HCT116 (cell line): ENCODE measurements around the gene SCG3. TPM values are rescaled to one million over a fixed set of nuclear protein-coding genes. Genes with fewer than 3 reads are reported as not detected.

Experiments used
- ATAC-seq: fragments of 200-7000 bp; cut with Tn5 transposase; 2 replicates; pipeline ENCODE4 v1.9.1; 2020; ENCODE audit warnings: mild to moderate bottlenecking, moderate library complexity
- BruUV-seq: library from RNA; stranded (reverse); fragments of 400-500 nt; replicated peaks from 2 replicates; lab custom pipeline; 2021; lab: Mats Ljungman, UMichigan
- CTCF ChIA-PET: fragments of 300-600 bp; sonication (Branson Sonifier 250); formaldehyde crosslinking; loops from one replicate; lab custom pipeline; 2021; ENCODE audit warnings: antibody characterized with exemption; lab: Charles Lee
- POLR2A ChIA-PET: fragments of 300-600, 350-600 bp; sonication (Branson Sonifier 250); formaldehyde crosslinking; loops from one replicate; lab custom pipeline; 2021; ENCODE audit warnings: antibody characterized with exemption; lab: Charles Lee
- RAD21 ChIA-PET, 2 experiments: fragments of 300-600 bp; sonication (Branson Sonifier 250); formaldehyde crosslinking; loops; one replicate each; lab custom pipeline; 2023; ENCODE audit warnings: low total read pairs in 2 of 2; ENCODE audit not compliant: uncharacterized antibody in 2 of 2, unreplicated experiment in 2 of 2, low non-redundant PET in 1 of 2; lab: Charles Lee
- DNase-seq: peaks from one replicate; pipeline ENCODE4 v3.0.0-alpha.2; 2010; ENCODE audit warnings: low read depth, low spot score
- H2AFZ ChIP-seq: fragments of 200-600 bp; shearing (Covaris generic), sonication (generic); 2 replicates; pipeline ENCODE4 v1.6.1; 2017; ENCODE audit warnings: low read depth, mixed run types, mixed read lengths, antibody characterized with exemption, low read length; ENCODE audit not compliant: poor library complexity, severe bottlenecking
- H3K27ac ChIP-seq: 2 replicates; pipeline ENCODE4 v1.5.1; 2012; ENCODE audit warnings: low read depth, low read length
- H3K27me3 ChIP-seq: fragments of 200-600 bp; sonication (generic); 2 replicates; pipeline ENCODE4 v1.6.1; 2016; ENCODE audit warnings: mixed run types, low read length, mixed read lengths; ENCODE audit not compliant: insufficient read depth
- H3K36me3 ChIP-seq, 2 experiments: fragments of 200-500 bp in 1 of 2; fragments of 200-600 bp in 1 of 2; sonication (Bioruptor generic) in 1 of 2; sonication (generic) in 1 of 2; 2 replicates each; pipeline versions ENCODE4 v1.5.1 to v1.6.1; 2014 to 2016; ENCODE audit warnings: low read length in 2 of 2, inconsistent platforms in 1 of 2, mixed read lengths in 1 of 2, mixed run types in 1 of 2; ENCODE audit not compliant: insufficient read depth in 2 of 2, control insufficient read depth in 1 of 2
- H3K4me1 ChIP-seq, 2 experiments: fragments of 200-600 bp in 1 of 2; sonication (generic) in 1 of 2; 2 replicates each; pipeline versions ENCODE4 v1.5.1 to v1.6.1; 2012 to 2017; ENCODE audit warnings: low read length in 2 of 2, inconsistent platforms in 1 of 2, mild to moderate bottlenecking in 1 of 2, mixed read lengths in 1 of 2, mixed run types in 1 of 2, moderate library complexity in 1 of 2; ENCODE audit not compliant: insufficient read depth in 2 of 2, control insufficient read depth in 1 of 2
- H3K4me2 ChIP-seq: fragments of 200-600 bp; sonication (generic); 2 replicates; pipeline ENCODE4 v1.6.1; 2017; ENCODE audit warnings: mixed run types, low read length, mixed read lengths
- H3K4me3 ChIP-seq, 2 experiments: fragments of 200-600 bp in 1 of 2; sonication (generic) in 1 of 2; replicated peaks in 1 of 2; 2 replicates each; pipeline ENCODE4 v1.5.1; 2011 to 2016; ENCODE audit warnings: low read length in 2 of 2, control low read depth in 1 of 2, low read depth in 1 of 2, mild to moderate bottlenecking in 1 of 2, mixed read lengths in 1 of 2, mixed run types in 1 of 2
- H3K79me2 ChIP-seq: fragments of 200-600 bp; sonication (generic); 2 replicates; pipeline ENCODE4 v1.6.1; 2017; ENCODE audit warnings: mild to moderate bottlenecking, mixed run types, low read length, moderate library complexity, mixed read lengths; ENCODE audit not compliant: insufficient read depth
- H3K9ac ChIP-seq: fragments of 200-600 bp; sonication (generic); 2 replicates; pipeline ENCODE4 v1.6.1; 2016; ENCODE audit warnings: low read length, mixed read lengths
- H3K9me2 ChIP-seq: fragments of 200-600 bp; sonication (generic), shearing (Covaris generic); 2 replicates; pipeline ENCODE4 v1.6.1; 2017; ENCODE audit warnings: mixed run types, mild to moderate bottlenecking, moderate library complexity; ENCODE audit not compliant: insufficient read depth
- H3K9me3 ChIP-seq, 2 experiments: fragments of 200-500 bp in 1 of 2; fragments of 200-600 bp in 1 of 2; sonication (Bioruptor generic) in 1 of 2; sonication (generic) in 1 of 2; 2 replicates each; pipeline ENCODE4 v1.6.1; 2014 to 2017; ENCODE audit warnings: low read length in 2 of 2, mixed read lengths in 2 of 2, inconsistent platforms in 1 of 2, low read depth in 1 of 2, mild to moderate bottlenecking in 1 of 2, mixed run types in 1 of 2, moderate library complexity in 1 of 2; ENCODE audit not compliant: control insufficient read depth in 1 of 2, insufficient read depth in 1 of 2
- H4K20me1 ChIP-seq: fragments of 200-600 bp; sonication (generic), shearing (Covaris generic); 2 replicates; pipeline ENCODE4 v1.6.1; 2017; ENCODE audit warnings: mixed run types, mild to moderate bottlenecking, moderate library complexity; ENCODE audit not compliant: insufficient read depth
- ATF3 ChIP-seq: IDR thresholded peaks from 2 replicates; pipeline ENCODE4 v1.6.1; 2012
- EGR1 ChIP-seq: IDR thresholded peaks from 2 replicates; pipeline ENCODE4 v1.6.1; 2012; ENCODE audit warnings: low read depth
- ELF1 ChIP-seq: IDR thresholded peaks from 2 replicates; pipeline ENCODE4 v1.6.1; 2012; ENCODE audit warnings: low read depth, borderline replicate concordance
- JUND ChIP-seq: IDR thresholded peaks from 2 replicates; pipeline ENCODE4 v1.6.1; 2012
- POLR2AphosphoS5 ChIP-seq: IDR thresholded peaks from 2 replicates; pipeline ENCODE4 v1.6.1; 2011; ENCODE audit warnings: mild to moderate bottlenecking, low read depth, low read length, moderate library complexity
- RAD21 ChIP-seq: IDR thresholded peaks from 2 replicates; pipeline ENCODE4 v1.6.1; 2012; ENCODE audit warnings: low read depth, mild to moderate bottlenecking
- SP1 ChIP-seq: IDR thresholded peaks from 2 replicates; pipeline ENCODE4 v1.6.1; 2012; ENCODE audit warnings: low read depth
- SRF ChIP-seq: IDR thresholded peaks from 2 replicates; pipeline ENCODE4 v1.6.1; 2012; ENCODE audit warnings: low read depth
- TCF7L2 ChIP-seq: IDR thresholded peaks from 2 replicates; pipeline ENCODE4 v1.7.0; 2011; ENCODE audit warnings: borderline replicate concordance, inconsistent platforms; ENCODE audit not compliant: insufficient read depth, insufficient read length; ENCODE audit errors: extremely low read depth
- YY1 ChIP-seq: IDR thresholded peaks from 2 replicates; pipeline ENCODE4 v1.6.1; 2011; ENCODE audit warnings: low read length, low read depth, moderate library complexity, mild to moderate bottlenecking; ENCODE audit not compliant: insufficient replicate concordance; ENCODE audit errors: extremely low read depth
- ZNF274 ChIP-seq: fragments of 200-500 bp; sonication (Bioruptor generic); IDR thresholded peaks from 2 replicates; pipeline ENCODE4 v1.6.1; 2014; ENCODE audit warnings: mild to moderate bottlenecking, low read depth, low read length, inconsistent platforms
- intact Hi-C: fragments of 100-400 bp; cut with micrococcal nuclease; formaldehyde crosslinking; loops from 2 replicates; pipeline ENCODE4 v1.10.0; 2022
- total RNA-seq: library from RNA; stranded (reverse); gene quantifications from one replicate; pipeline ENCODE4 v1.2.1, GENCODE V29; 2021; ENCODE audit not compliant: unreplicated experiment
- TF ChIP-seq, protein P1 (sequence below), 3 experiments: fragments of 200-600 bp in 1 of 3; sonication (generic) in 1 of 3; IDR thresholded peaks in 2 of 3; conservative IDR thresholded peaks in 1 of 3; 2 replicates each; pipeline ENCODE4 v1.5.1; 2012 to 2017; ENCODE audit warnings: low read depth in 2 of 3, low read length in 2 of 3, antibody characterized with exemption in 1 of 3, borderline replicate concordance in 1 of 3, control low read depth in 1 of 3, mild to moderate bottlenecking in 1 of 3, mixed read lengths in 1 of 3, mixed run types in 1 of 3, moderate library complexity in 1 of 3; ENCODE audit not compliant: insufficient read depth in 1 of 3

The SCG3 gene
- total RNA-seq, 1 experiment from 2014 or later, result not detected

DNA sequence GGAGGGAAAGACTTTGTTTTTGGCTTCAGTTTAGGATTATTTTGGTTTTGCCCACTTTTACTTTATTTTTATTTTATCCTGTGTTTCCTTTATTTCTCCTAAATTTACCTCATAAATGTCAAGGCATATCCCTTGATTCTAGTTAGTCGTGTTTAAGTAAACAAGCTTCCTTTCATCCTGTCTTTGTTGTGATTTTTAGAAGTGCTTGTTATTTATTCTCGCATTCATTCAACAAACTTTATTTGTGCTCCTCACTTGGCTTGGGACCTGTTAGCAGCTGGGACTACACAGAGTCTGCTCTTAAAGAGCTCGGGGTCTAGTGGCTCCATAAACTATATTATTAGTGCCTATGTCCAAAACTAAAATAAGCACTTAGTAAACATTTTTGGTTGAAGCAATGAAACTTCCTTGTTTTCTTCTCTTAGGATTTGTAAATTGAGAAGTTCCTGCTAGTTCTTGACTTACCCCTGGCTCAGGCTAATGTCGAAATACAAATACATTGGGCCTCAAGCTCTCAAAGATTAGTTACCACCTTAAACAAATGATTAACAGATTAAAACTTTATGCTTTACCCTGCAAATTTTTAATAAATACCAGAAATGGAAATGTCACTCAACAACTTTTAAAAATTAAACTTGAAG is 39.7 kb upstream of the SCG3 start:
- H2AFZ ChIP-seq, result peak overlapping the region; percentile 31
- TF ChIP-seq ZNF274 (no peak), ELF1 (no peak), RAD21 (no peak), TCF7L2 (no peak), SRF (no peak), SP1 (no peak), POLR2AphosphoS5 (no peak), ATF3 (no peak), EGR1 (no peak), YY1 (no peak), JUND (no peak)
- TF ChIP-seq, protein P1, sequence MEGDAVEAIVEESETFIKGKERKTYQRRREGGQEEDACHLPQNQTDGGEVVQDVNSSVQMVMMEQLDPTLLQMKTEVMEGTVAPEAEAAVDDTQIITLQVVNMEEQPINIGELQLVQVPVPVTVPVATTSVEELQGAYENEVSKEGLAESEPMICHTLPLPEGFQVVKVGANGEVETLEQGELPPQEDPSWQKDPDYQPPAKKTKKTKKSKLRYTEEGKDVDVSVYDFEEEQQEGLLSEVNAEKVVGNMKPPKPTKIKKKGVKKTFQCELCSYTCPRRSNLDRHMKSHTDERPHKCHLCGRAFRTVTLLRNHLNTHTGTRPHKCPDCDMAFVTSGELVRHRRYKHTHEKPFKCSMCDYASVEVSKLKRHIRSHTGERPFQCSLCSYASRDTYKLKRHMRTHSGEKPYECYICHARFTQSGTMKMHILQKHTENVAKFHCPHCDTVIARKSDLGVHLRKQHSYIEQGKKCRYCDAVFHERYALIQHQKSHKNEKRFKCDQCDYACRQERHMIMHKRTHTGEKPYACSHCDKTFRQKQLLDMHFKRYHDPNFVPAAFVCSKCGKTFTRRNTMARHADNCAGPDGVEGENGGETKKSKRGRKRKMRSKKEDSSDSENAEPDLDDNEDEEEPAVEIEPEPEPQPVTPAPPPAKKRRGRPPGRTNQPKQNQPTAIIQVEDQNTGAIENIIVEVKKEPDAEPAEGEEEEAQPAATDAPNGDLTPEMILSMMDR (IDR thresholded peaks at IDR 0.05 in 2 of 3, conservative IDR thresholded peaks at IDR 0.05 in 1 of 3; ENCODE audit: borderline replicate concordance in 1 of 3, insufficient read depth in 1 of 3, low read depth in 2 of 3, low read length in 2 of 3), result no peak
- no peaks in the 10 kb centered on the region for H4K20me1 ChIP-seq
- H3K9ac ChIP-seq, result no peak overlapping the region
- no peaks in the 10 kb centered on the region for H3K9me3 ChIP-seq
- H3K36me3 ChIP-seq, result no peaks in the 10 kb centered on the region
- no peak overlapping the region for H3K4me3 ChIP-seq
- DNase-seq (no peak), ATAC-seq (no peak)
- RAD21 ChIA-PET, result no interaction called here
- H3K27ac ChIP-seq, result no peak overlapping the region
- H3K4me2 ChIP-seq, result no peak overlapping the region
- no peaks in the 10 kb centered on the region for H3K9me2 ChIP-seq
- no peaks in the 10 kb centered on the region for H3K27me3 ChIP-seq
- CTCF ChIA-PET, result interaction anchor here (1.5 kb wide), 1 partner anchor 8 kb away, joined by 6 read pairs; no protein-coding TSS in a partner anchor
- BruUV-seq, result no TSS peak
- no peaks in the 10 kb centered on the region for H3K4me1 ChIP-seq
- POLR2A ChIA-PET, result no interaction called here
- H3K79me2 ChIP-seq, result no peaks in the 10 kb centered on the region
- intact Hi-C loops, result no loop called here
